Transverse colon (tissue), 4 donors: ENCODE results near the gene GRPEL1. TPM values are rescaled to one million over a fixed set of nuclear protein-coding genes. Genes with fewer than 3 reads are reported as not detected.

Experiments
- DNase-seq: peaks from one replicate; pipeline ENCODE4 v3.0.0-alpha.2; 2019
- H3K27ac ChIP-seq, 4 donors: fragments of 200-600 bp; sonication (generic); 2 replicates each; pipeline ENCODE4 v1.5.1; 2016 to 2018; ENCODE audit warnings: inconsistent platforms in 4 of 4
- H3K27me3 ChIP-seq: fragments of 200-600 bp; sonication (generic); 2 replicates; pipeline ENCODE4 v1.5.1; 2017; ENCODE audit warnings: inconsistent platforms
- H3K36me3 ChIP-seq, 4 donors: fragments of 200-600 bp; sonication (generic); 2 replicates each; pipeline ENCODE4 v1.5.1; 2017 to 2019; ENCODE audit warnings: inconsistent platforms in 4 of 4
- H3K4me1 ChIP-seq, 4 donors: fragments of 200-600 bp; sonication (generic); 2 replicates each; pipeline ENCODE4 v1.5.1; 2017 to 2020; ENCODE audit warnings: inconsistent platforms in 4 of 4
- H3K4me3 ChIP-seq, 4 donors: fragments of 200-600 bp; sonication (generic); 1 replicate in 1 of 4; 2 replicates in 3 of 4; pipeline versions ENCODE4 v1.5.1 to v1.6.1; 2017 to 2019; ENCODE audit warnings: inconsistent platforms in 4 of 4
- H3K9me3 ChIP-seq, 2 donors: fragments of 200-600 bp; sonication (generic); 2 replicates each; pipeline ENCODE4 v1.5.1; 2017 to 2019; ENCODE audit warnings: inconsistent platforms in 2 of 2
- CTCF ChIP-seq, 5 experiments: fragments of 200-600 bp in 3 of 5; fragments of 450-650 bp in 2 of 5; sonication (generic) in 3 of 5; IDR thresholded peaks; 1 replicate in 2 of 5; 2 replicates in 3 of 5; pipeline ENCODE4 v1.5.1; 2016 to 2017; ENCODE audit warnings: antibody characterized with exemption in 5 of 5, inconsistent platforms in 3 of 5, mild to moderate bottlenecking in 2 of 5, moderate library complexity in 1 of 5
- EP300 ChIP-seq: sonication (generic); formaldehyde crosslinking; IDR thresholded peaks from one replicate; pipeline ENCODE4 v1.6.1; 2017; ENCODE audit warnings: antibody characterized with exemption, low read depth
- POLR2A ChIP-seq: fragments of 450-650 bp; IDR thresholded peaks from one replicate; pipeline ENCODE4 v1.6.1; 2016; ENCODE audit warnings: antibody characterized with exemption, mild to moderate bottlenecking, moderate library complexity
- POLR2AphosphoS5 ChIP-seq, 3 donors: sonication (generic); formaldehyde crosslinking; IDR thresholded peaks; one replicate each; pipeline ENCODE4 v1.6.1; 2016; ENCODE audit warnings: antibody characterized with exemption in 3 of 3
- WGBS, 2 donors: methylation state at CpG; one replicate each; pipeline ENCODE4 v1.1.5; 2018; ENCODE audit warnings: low coverage in 1 of 2; 5-methylcytosine and 5-hydroxymethylcytosine counted together
- in situ Hi-C, 4 donors: fragments of 200-750 bp; cut with MboI; loops; one replicate each; pipeline versions ENCODE4 v1.15.0 to v1.15.1; 2017; ENCODE audit warnings: low sequenced_read_pairs in 3 of 4, low pct_ligation_motif_present in 1 of 4, low pct_unique_long_range_greater_than_20kb in 1 of 4
- intact Hi-C: fragments of 100-400 bp; cut with DNase I; formaldehyde crosslinking; loops from one replicate; pipeline ENCODE4 v1.15.1; 2023; ENCODE audit warnings: low total_unique reads
- total RNA-seq, 4 donors: library from RNA; depleted of rRNA; stranded (reverse); fragments of >200 nt; gene quantifications; one replicate each; pipeline ENCODE4 v1.1.0, GENCODE V29; 2016

GRPEL1 gene
- total RNA-seq, 4 donors from 2014 or later: 1.1 to 22.0 (median 12.5) TPM

DNA sequence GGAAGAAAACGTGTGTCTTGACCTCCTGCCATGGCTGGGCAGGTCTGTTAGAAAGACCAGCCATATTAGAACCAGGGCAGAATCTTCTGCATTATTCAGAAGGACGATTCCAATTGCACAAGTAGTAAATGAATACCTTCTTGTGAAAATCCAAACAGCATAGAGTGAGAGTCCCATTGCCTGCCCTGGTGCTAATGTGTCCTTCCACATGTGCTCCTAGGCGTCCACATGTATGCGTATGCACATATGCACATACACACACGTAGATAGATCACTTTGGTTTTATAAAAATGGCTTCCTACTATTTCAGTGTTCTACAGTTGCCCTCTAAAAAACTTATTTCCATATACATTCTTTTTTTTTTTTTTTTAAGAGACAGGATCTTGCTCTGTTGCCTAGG is 10.2 kb upstream of the GRPEL1 start:
- intact Hi-C loops (loop anchor here (10.0 kb wide), 1 partner anchor 93 kb away; no protein-coding TSS in a partner anchor), in situ Hi-C loops (loop anchor here in 3 of 4 donors (10.0 kb wide), 3 partner anchors 173 to 363 kb away; partner anchors contain the start of genes TBC1D14 (in 3 of the 3) and BLOC1S4 (in 1 of the 3))
- no peak for TF ChIP-seq POLR2AphosphoS5 (IDR thresholded peaks at IDR 0.05)
- TF ChIP-seq POLR2A: no peak
- no peaks in the 10 kb centered on the region for H3K4me1 ChIP-seq
- H3K36me3 ChIP-seq: no peaks in the 10 kb centered on the region
- H3K27me3 ChIP-seq: no peaks in the 10 kb centered on the region
- WGBS, 2 donors: 77 to 82% methylated on average over 4 to 5 of the region's 5 CpGs
- no peak for DNase-seq
- no peaks in the 10 kb centered on the region for H3K9me3 ChIP-seq
- no peak overlapping the region for H3K27ac ChIP-seq
- H3K4me3 ChIP-seq: no peak overlapping the region

GRCh38 chr4:7077371-7077770 is 9.5 kb upstream of the GRPEL1 start:
- Histone ChIP-seq H3K4me3 (no peak overlapping the region), H3K4me1 (no peaks in the 10 kb centered on the region), H3K27ac (no peak overlapping the region), H3K27me3 (no peaks in the 10 kb centered on the region), H3K36me3 (no peaks in the 10 kb centered on the region), H3K9me3 (no peaks in the 10 kb centered on the region)
- no peak for DNase-seq
- intact Hi-C loops: loop anchor here (10.0 kb wide), 1 partner anchor 93 kb away; no protein-coding TSS in a partner anchor
- in situ Hi-C loops: loop anchor here in 3 of 4 donors (10.0 kb wide), 3 partner anchors 173 to 363 kb away; partner anchors contain the start of genes TBC1D14 (in 3 of the 3) and BLOC1S4 (in 1 of the 3)
- WGBS, 2 donors: 80 to 86% methylated on average over 1 to 12 of the region's 12 CpGs
- TF ChIP-seq POLR2AphosphoS5 (IDR thresholded peaks at IDR 0.05) (no peak), EP300 (no peak), POLR2A (no peak), CTCF (IDR thresholded peaks at IDR 0.05) (no peak)

DNA sequence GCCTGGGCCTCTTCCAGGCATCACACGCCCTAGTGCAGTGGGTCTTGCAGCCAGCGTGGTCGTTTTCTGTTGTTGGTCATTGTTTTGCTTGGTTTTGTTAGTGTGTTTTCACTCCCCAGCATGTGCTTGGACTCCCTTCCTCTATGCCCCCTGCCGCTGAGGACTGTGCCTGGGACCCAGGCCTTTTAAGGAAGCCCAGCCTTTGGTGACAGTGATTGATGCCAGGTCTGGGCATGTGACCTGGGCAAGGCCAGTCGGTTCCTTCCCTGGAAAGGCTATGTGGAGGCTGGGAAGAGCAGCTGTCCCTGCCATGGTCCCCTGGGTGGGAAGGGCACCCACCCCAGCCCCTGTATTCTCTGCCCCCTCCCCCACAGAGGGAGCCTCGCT is 8.8 kb upstream of the GRPEL1 start:
- no peak for TF ChIP-seq EP300
- TF ChIP-seq POLR2AphosphoS5 (IDR thresholded peaks at IDR 0.05): no peak
- TF ChIP-seq CTCF (IDR thresholded peaks at IDR 0.05): no peak
- no peak for TF ChIP-seq POLR2A
- in situ Hi-C loops (loop anchor here in 3 of 4 donors (10.0 kb wide), 3 partner anchors 172 to 362 kb away; partner anchors contain the start of genes TBC1D14 (in 3 of the 3) and BLOC1S4 (in 1 of the 3)), intact Hi-C loops (loop anchor here (10.0 kb wide), 1 partner anchor 92 kb away; no protein-coding TSS in a partner anchor)
- 57 to 67% methylated on average over 1 to 5 of the region's 6 CpGs for WGBS, 2 donors
- DNase-seq: no peak
- no peak overlapping the region for H3K4me3 ChIP-seq
- no peaks in the 10 kb centered on the region for H3K27me3 ChIP-seq
- no peaks in the 10 kb centered on the region for H3K9me3 ChIP-seq
- H3K27ac ChIP-seq: no peak overlapping the region
- H3K4me1 ChIP-seq: no peaks in the 10 kb centered on the region
- H3K36me3 ChIP-seq: no peaks in the 10 kb centered on the region

GRCh38 chr4:7075962-7076695 is 8.3 kb upstream of the GRPEL1 start:
- Histone ChIP-seq H3K9me3 (no peaks in the 10 kb centered on the region), H3K36me3 (no peaks in the 10 kb centered on the region), H3K27me3 (no peaks in the 10 kb centered on the region), H3K4me3 (no peak overlapping the region), H3K4me1 (no peaks in the 10 kb centered on the region), H3K27ac (no peak overlapping the region)
- intact Hi-C loops: loop anchor here (10.0 kb wide), 1 partner anchor 91 kb away; no protein-coding TSS in a partner anchor
- 60 to 80% methylated on average over 2 to 25 of the region's 25 CpGs for WGBS, 2 donors
- no peak for DNase-seq
- TF ChIP-seq CTCF (IDR thresholded peaks at IDR 0.05) (no peak), EP300 (no peak), POLR2A (no peak), POLR2AphosphoS5 (IDR thresholded peaks at IDR 0.05) (no peak)
- in situ Hi-C loops: loop anchor here in 3 of 4 donors (10.0 kb wide), 3 partner anchors 171 to 361 kb away; partner anchors contain the start of genes TBC1D14 (in 3 of the 3) and BLOC1S4 (in 1 of the 3)
